ENCODE measurements around the gene ZNRD2.
A peak's percentile ranks its signal among the peaks of the same experiment; 100 is the strongest.

DNA sequence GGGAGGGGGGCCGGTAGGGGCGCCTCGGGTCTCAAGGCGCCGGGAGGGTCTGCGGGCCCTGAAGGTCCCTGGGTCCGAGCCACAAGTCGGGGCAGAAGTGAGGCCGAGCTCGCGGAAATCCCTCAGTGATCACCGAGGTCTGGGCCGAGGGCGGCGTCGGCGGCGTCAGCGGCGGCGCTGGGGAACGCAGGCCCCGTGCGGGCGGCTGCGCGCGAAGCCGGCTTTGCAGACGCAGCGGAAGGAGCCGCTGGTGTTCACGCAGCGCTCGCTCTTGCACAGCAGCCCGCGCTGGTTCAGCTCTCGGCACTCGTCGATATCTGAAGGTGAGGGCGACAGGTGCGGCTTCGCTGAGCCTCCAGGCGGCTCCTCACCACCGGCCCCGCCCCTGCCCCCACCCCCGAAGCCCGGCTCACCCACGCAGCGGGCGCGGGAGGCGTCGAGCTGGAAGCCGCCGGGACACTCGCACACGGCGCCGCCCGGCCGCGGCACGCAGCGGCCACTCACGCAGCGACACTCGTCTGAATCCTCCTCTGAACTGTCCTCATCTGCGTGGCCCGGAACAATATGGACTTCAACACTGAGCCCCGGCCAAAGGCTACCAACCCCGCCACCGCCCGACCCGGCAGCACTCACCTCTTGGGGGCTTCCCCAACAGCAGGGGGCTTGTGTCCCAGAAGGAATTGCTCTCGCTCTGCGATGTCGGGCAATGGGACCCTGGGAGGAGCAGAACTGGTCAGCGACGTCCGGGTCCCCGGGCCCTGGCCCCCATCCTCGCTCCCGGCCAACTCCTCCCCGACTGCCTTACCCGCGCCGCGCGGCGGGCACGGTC is 31.1 kb upstream of the ZNRD2 start:
- TF ChIP-seq POLR2A (IDR thresholded peaks at IDR 0.05; ENCODE audit: low read depth, low read length): 0 out of 2 replicates have a peak, but pooled peaks have one; percentile 29
- TF ChIP-seq EZH2 (IDR thresholded peaks at IDR 0.05; ENCODE audit: borderline replicate concordance, control insufficient read depth, low read depth, low read length): no peak
- TF ChIP-seq KDM1A (IDR thresholded peaks at IDR 0.05; ENCODE audit: borderline replicate concordance): no peak
- TF ChIP-seq RCOR1 (conservative IDR thresholded peaks at IDR 0.05; ENCODE audit: low read depth, low read length): no peak
- TF ChIP-seq NR2C2 (IDR thresholded peaks at IDR 0.05; ENCODE audit: borderline replicate concordance, control insufficient read depth, insufficient read length, low read depth): no peak
- TF ChIP-seq SP1 (IDR thresholded peaks at IDR 0.05; ENCODE audit: low read depth, low read length): no peak
- TF ChIP-seq, protein P1, sequence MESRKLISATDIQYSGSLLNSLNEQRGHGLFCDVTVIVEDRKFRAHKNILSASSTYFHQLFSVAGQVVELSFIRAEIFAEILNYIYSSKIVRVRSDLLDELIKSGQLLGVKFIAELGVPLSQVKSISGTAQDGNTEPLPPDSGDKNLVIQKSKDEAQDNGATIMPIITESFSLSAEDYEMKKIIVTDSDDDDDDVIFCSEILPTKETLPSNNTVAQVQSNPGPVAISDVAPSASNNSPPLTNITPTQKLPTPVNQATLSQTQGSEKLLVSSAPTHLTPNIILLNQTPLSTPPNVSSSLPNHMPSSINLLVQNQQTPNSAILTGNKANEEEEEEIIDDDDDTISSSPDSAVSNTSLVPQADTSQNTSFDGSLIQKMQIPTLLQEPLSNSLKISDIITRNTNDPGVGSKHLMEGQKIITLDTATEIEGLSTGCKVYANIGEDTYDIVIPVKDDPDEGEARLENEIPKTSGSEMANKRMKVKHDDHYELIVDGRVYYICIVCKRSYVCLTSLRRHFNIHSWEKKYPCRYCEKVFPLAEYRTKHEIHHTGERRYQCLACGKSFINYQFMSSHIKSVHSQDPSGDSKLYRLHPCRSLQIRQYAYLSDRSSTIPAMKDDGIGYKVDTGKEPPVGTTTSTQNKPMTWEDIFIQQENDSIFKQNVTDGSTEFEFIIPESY (IDR thresholded peaks at IDR 0.05): no peak
- TF ChIP-seq ASH2L (IDR thresholded peaks at IDR 0.05; ENCODE audit: borderline replicate concordance, low read depth): no peak
- TF ChIP-seq STAT3 (IDR thresholded peaks at IDR 0.05; ENCODE audit: low read depth, low read length): no peak
- no peak for TF ChIP-seq IKZF1 (conservative IDR thresholded peaks at IDR 0.05)
- TF ChIP-seq RFX5 (IDR thresholded peaks at IDR 0.05; ENCODE audit: low read depth, low read length): no peak
